DMS53 (cell line): ENCODE measurements around the gene POU2AF1.

Experiments
- DNase-seq: peaks from one replicate; lab custom pipeline; 2025; lab: John Stamatoyannopoulos, UW

Gene POU2AF1, protein sequence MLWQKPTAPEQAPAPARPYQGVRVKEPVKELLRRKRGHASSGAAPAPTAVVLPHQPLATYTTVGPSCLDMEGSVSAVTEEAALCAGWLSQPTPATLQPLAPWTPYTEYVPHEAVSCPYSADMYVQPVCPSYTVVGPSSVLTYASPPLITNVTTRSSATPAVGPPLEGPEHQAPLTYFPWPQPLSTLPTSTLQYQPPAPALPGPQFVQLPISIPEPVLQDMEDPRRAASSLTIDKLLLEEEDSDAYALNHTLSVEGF

DNA sequence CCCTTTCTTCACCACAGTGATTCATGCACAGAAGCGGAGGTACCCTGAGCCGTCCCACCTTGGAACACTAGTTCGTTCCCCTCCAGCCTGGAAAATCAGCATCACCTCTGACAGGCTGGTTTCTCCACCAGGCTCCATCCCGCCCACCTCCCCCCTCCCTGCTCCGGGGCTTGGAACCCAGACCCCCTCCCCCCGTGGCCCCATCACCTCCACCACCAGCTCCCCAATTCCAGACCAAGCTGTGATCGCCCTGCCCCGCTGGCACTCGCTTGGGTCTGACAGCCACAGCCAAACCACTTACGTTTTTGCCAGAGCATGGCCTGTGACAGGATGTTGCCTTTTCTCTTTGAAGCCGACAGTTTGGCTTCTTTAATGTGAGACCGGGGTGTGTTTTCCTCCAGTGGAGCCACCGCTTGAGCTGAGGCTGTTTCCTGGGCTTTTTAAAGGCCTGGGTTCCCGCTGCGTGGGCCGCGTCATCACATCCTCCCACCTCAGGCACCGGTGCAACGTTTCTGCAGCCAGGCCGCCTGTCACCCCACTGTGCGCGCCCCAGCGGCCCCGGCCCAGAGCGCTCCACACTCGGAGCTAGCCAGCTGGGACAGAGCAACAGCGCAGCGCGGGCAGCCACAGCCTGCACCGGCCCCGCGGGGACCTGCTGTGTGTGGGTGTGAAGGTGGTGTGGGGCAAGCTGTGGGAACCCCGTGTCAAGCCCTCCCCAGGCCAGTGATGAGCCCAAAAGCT is at the start of gene POU2AF1:
Gene POU2AF1, minus strand, starts transcription at position 415 of the 741 bp plus-strand sequence. Its CDS starts 98 bp downstream, at position 317.
- peak; percentile 84 for DNase-seq

DNA sequence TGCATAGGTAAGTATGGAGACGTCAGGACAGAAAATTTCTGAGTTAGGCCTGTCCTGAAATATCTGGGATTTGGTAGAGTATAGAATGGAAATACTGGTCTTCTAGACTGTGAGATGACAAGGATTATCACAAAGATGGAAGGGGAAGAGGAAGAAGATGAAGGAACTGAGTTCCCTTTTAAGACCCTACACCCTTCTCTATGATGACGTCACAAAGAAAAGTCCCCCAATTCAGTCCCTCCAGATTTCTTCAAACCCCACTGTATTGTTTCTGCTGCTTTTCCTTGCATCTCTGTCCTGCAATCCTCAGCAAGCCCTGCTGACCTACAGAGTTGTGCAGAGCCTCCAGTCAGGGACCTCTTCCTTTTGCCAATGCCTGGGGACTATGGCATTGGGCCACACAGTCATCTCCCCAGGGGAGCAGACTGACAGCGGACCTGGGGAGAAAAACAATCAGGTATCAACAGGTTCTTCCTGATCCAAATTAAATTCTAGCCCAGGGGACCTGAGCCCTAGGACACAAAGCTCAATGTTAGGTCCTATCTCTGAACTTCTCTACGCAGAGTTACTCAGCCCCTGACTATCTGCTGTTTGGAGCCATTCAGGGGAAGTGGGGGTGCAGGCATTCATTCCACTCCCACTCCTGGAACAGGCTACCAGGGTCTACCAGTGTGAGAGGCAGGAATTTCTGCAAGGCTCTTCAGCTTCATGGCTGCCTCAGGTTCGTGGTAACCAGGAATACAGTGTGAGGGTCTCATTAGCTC is 49.2 kb upstream of the POU2AF1 start:
- DNase-seq = peak; percentile 59

DNA sequence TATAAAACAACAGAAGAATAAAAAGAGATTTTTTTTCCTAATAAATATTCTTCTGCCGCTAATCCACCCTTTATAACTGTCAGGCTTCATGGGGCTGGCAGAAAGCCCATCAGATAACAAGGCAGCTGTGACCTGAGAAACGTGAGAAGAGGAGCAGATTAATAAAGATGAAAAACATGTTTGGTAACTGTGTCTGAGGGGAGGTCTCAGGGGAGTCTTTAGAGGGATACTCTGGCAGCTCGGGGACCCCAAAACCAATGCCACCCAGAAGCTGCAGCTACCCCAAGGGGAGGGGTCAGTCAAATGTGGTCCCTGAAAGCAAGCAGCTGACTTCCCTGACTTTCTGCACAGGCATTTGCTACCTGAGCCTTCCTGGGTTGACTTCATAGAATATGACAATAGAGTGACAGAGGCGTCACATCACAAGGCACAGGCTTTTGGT is 48.4 kb upstream of the POU2AF1 start:
- peak; percentile 97 for DNase-seq

DNA sequence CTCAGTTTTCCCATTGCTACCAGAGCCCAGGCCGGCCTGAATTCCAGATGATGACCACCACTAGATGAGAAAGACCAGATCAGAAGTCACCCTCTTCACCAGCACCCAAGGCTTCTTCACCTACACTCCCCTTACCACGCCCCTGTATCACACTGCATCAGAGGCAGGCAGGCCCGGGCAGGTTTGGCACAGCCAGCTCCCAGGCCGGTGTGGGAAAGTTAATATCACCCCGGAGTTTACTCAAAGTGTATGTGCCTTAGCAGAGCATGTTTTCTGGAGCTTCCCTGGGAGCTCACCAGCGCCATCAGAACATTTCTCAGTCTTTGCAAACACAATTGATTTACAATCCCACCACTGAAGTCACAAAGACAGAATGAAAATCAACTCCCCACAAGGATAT is 47.5 kb upstream of the POU2AF1 start:
- peak; percentile 75 for DNase-seq

DNA sequence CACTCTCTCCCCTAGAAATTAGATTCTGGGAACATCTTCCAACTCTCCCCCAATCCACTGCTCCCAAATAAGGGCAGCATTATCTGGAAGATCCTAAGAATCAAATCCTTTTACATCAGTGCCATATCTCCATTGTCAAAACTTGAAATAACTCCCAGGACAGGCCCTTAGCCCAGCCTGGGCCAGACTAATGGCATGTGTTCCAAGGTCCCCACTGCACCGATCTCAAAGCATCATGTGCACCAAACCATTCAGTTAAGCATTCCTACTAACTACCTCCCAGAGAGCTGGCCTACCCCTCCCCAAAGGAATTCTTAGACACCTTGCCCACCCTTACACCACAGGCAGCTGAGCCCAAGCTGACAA is 44.2 kb upstream of the POU2AF1 start:
- DNase-seq = no peak

DNA sequence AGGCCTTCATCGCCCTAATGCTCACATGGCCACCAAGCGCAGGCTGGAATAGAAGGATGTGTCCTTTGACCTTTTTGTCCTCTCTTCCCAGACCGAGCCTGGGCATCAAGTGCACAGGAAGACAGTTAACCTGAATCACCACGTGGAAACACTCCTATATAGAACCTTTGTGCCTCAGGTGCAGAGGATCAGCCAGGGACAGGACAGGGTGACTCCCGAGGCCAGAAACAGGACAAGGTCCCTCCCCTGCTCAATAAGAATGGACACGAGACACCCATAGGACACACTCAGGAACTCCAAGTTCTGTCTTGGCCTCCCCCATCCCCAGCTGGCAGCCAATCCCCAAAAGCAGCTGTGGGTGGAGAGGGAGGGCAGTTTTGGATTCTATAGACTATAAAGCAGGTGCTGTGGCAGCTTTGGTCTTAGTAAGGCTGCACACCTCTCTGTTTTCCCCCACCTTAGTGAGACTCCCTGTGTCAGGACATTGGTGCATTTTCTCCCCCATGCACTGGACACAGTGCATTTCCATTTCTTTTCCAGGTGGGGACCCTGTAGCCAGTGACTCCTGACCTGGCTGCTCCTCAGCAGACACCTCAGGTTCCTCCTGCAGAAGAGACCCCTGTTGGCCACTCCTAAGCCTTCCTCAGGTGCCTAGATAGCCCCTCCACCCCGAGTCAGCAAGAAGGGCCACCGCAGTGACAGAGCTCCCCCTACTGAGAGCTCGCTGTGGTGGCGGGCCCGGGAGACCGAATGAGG is 43.6 kb upstream of the POU2AF1 start:
- peak; percentile 89 for DNase-seq

DNA sequence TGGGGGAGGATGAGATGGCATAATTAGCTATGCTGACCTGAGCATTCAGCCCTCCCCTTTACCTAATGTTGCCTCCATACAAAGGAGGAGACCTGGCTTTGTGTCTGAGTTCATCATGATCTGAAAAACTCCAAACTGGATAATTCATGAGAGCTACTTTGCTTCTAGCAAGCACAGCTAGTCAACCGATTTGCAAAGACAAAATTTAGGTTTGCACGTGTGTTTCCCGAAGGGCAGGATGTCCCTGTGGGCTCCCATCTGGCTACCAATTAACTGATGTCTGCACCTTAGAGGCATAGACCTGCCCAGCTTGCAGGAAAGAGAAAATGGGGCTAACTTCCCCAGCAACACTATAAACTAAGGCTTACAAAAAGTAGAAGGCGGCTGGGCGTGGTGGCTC is 42.2 kb upstream of the POU2AF1 start:
- DNase-seq = no peak

DNA sequence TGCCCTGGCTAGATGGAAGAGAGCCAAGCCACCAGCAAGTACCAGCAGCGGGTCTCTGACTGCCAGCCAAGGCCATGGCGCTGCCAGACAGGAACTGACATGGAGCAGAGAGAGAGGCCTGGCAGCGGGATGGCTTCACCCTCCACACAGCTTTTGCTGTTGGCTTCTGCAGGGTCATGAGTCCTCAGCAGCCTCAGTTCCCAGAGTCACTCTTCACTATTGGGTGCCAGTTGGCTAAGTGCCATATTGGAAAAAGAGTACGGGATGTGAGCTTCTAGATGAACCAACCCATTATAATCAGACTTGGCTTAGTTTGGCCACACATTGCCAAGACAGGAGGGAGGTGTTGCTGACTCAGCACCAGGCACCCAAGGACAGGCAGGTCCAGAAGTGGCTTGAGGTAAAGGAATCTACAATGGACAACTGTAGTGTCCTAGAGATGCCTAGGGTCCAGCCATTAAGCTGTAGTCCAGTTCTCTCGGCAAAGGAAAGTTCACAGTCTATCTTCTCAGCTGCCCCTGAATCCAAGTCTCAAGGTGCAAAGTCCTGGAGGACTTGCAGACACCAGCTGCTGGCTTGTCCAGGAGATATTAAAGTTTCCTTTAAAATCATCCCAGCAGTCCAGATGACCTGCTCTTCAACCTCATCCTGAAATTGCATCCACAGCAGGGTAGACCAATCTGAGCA is 40.7 kb upstream of the POU2AF1 start:
- no peak for DNase-seq

DNA sequence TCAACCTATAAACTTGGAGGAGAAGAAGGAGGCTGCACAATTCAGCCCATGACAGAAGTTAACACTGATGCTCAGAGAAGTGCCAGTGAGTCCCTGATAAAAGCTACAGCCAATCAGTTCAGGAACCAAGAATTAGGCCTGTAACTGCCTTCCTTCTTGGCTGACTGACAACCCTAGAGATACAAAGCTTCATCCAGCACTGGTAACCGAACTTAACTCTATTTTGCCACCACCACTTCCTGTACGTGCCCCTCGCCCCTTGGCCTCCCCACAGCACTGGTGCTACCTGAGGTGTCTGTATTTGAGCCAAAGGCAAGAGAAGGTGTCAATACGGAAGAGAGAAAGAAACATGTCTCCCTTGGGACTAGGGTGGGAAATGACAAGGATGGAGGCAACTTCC is 40.1 kb upstream of the POU2AF1 start:
- DNase-seq = no peak

DNA sequence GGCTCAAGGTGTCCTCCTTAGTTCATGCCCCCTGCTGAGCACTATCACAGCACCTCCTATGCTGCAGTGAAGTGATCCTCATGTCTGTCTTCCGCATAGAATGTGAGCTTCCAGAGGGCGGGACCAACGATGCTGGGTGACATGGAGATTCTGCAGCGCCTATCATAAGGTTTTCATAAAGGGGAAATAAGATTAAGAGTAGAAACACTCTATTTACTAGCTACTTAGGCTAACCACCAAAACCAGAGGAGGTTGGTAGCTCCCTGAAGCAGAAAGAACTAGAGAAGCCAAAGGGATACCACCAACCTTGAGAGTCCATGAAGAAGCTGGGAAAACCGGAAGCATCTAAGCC is 39.3 kb upstream of the POU2AF1 start:
- DNase-seq = no peak

DNA sequence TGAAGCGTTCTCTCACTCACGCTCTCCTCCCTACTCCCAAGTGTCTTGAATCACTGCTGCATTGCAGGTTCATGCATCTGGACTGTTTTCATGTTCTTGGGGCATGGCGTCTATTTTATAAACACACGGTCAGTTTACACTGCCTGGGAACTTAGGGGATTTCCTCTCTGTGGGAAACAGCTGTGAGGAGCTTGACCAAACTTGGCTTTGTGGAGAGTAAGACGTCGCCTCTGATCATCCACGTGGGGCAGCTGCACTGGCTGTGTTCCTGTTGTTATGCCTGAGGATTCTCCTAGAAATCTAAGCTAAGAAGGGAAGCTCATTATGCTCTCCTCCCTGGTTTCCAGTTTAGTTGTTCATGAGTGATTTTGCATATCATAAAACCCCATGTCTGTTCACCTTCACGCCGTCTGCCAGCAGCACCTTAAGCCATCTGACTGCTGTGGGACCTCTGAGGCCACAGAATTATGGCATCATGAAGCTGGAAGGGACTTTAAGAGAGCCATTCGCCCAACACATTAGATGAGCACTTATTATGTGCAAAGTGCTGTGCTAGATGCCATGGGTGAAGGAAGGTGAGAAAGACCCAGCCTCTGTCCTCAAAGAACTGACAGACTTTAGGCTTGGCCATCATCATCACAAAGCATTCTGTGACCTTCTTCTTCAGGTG is 38.8 kb upstream of the POU2AF1 start:
- peak; percentile 64 for DNase-seq

DNA sequence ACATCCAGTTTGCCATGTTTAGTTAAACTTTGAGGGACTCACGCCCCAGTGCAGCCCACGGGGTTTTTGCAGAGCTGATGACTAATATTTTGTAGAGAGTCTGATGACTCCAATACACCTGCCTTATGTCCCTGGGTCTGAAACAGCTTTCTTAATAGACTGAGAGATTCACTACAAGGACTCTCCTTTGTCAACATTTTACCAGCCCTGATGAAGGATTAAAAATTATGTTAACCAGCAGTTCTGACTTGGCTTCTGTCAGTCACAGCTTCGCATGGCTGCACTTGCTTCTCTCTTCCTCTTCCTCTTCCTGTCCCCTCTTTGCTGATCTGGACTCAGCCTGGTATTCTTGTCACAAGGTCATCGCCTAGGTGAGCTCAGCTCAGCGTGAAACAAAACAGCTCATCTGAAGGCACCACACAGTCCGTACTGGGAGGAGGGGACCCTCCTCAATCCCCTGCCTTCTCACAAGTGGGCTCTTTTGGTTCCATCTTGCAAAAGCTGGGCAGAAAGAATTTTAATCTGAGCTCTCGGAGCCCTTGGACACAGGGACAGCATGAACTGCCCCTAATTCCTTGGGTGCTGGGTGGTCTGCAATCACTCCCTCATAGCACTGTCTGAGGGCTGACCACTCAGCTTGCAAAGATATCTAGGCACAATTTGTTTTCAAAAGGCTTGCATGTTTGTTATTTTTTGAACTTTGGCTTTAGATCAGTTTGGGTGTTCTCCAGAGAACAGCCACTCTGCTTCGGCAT is 38.1 kb upstream of the POU2AF1 start:
- peak; percentile 85 for DNase-seq

DNA sequence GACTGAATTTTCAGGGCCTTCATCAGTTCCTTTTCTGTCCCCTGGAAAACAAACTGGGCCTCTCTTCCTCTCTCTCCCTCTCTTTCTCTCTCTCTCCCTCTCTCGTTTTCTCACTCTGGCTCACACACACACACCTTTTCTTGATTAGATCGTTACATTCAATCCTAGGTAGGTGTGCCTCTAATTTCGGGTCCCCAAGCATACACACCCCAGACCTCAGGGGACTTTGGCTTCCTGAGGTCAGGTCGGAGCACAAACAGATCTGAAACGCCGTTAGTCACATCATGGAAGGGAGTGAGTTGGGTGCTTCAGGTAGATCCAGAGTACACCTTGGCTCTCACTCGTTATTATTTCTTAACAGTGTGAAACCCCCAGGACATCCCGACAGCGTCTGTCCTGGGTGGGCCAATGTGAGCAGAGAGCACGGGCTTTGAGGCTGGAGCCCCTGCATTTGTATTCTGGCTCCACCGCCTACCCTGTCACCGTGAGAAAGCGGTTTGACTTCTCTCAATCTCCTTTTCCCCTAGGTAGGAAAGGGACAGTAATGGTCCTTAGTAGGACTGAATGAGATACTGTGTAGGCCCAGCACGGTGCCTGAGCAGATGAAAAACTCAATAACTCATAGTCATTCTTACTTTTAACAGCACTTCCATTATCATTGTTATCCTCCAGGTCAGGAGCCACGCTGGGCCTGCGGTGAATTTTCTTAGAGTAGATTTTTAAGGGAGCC is 37.3 kb upstream of the POU2AF1 start:
- no peak for DNase-seq

DNA sequence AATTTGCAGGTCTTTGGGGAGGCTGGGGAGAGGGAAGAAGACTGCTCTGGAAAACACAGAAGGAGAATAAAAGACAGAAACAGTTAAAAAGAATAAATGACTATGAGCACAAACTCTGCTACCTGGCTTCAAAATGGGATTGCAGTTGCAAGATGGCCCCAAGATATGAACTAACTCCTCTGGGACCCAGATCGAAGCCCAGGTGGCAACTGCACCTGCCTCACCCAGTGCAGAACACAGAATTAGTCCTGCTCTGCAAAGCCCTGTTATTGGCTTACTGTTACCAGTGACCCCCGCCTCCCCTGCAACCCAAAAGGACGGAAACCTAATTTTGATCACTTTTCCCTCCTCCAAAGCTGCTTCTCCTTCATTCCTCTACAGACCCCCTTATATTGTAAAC is 35.9 kb upstream of the POU2AF1 start:
- DNase-seq = no peak

DNA sequence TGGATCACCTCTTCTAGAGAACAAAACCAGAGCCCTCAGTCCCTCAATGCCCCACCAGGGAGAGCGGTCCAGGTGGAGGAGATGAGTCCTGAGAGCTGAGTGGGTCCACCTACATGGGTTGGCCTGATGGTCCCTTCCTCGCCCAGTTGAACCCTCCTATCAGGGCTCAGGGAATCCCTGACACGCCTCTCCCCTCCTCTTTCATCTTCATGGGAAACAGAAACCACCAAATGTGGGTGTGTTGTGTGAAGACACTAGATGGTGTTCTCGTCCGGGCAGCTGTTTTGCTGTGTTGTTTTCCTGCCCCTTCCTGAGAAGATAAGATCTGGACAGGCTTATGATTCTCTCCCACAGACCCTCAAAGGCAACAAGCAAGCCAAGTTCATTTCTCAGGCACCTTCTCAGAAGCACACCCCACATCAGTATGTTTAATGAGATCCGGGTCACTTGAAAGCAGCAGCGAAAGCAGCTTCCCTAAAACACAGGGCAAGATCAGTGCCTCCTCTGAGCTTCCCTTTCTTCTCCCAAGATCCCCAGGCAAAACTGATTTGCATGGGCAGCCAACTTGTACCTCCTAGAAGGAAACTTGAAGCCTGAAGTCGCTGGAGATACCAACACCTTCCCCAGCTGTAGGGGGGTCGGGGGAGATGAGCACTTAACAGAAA is 35.3 kb upstream of the POU2AF1 start:
- DNase-seq = no peak

DNA sequence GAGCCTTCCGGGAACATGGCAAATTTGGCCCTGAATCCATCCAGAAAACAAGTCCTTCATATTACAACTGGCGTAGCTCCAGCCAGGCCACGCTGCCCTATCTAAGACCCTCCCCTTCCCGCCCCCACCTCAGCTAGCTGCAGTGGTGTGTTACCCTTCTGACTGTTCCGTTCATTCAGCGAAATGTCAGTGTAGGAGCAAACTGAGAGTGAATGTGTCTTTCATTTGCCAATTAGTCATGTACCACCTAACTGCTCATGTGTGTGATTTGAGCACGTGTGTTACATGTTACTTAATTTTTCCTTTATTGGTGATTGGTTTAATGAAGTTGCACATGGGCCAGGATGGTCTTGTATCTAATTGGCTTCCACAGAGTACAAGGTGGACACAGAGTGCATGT is 34.8 kb upstream of the POU2AF1 start:
- DNase-seq = no peak

DNA sequence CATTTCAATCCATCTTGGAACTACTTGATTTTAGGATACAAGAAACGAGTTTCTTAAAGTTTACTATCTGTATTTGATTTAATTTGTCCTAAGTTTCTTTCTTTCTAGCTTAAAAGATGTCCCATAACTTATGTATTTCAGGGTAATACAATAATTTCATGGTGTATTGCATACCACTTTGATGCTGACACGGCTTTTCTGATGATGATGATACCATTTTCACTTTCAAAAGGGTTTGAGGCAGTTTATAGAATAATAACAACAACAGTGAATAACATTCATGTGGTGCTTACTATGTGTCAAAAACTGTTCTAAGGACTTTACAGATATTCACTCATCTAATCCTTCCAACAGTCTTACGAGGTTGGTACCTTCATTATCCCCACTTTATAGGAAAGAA is 33.2 kb upstream of the POU2AF1 start:
- DNase-seq = no peak

DNA sequence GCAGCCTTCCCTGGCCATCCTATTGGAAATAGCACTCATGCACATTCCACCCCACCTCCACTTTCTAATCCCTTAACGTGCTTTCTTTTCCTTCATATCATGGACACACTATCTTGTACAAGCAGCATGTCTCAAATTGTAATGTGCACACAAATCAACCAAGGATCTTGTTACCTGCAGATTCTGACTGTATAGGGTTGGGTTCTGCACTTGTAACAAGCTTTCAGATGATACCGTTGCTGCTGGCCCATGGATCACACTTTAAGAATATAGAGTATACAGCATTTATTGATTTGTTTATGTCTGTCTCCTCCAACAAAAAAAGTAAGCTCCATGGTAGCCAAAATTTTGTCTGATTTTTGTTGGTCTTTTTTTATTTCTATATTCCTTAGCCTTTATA is 32.4 kb upstream of the POU2AF1 start:
- no peak for DNase-seq

DNA sequence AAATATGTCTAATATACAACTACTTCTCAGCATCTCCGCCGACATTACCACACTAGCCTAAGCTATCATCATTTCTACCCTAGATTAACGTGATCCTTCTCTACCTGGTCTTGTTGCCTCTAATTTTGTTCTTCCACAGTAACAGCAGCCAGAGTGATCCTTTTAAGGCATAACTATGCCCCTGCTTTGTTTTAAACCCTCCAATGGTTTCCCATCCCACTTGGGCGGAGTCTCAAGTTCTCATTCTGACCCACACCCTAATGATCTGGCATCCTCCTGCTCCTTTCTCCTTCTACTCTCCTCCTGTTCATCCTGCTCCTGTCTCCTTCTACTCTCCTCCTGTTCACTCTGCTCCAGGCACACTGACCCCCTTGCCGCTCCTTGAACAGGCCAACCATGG is 31.9 kb upstream of the POU2AF1 start:
- DNase-seq = no peak
